AG04450 (cell line): ENCODE data around the gene TENT5C. TPM values are rescaled to one million over a fixed set of nuclear protein-coding genes. Genes with fewer than 3 reads are reported as not detected.

ENCODE experiments used
- CTCF ChIA-PET: fragments of 300-600, 350-600 bp; formaldehyde crosslinking; extraction: SDS; loops from one replicate; lab custom pipeline; 2022; ENCODE audit warnings: antibody characterized with exemption, inconsistent platforms; lab: Charles Lee
- POLR2A ChIA-PET: fragments of 350-600 bp; formaldehyde crosslinking; extraction: SDS; loops from one replicate; lab custom pipeline; 2021; ENCODE audit warnings: antibody characterized with exemption, inconsistent platforms; lab: Yijun Ruan, JAX
- DNase-seq: peaks from one replicate; pipeline ENCODE4 v3.0.0-alpha.2; 2011; ENCODE audit warnings: low read depth, low spot score
- H3K27ac ChIP-seq: one replicate; pipeline ENCODE4 v1.5.1; 2012; ENCODE audit warnings: low read depth, low read length, control low read depth
- H3K27me3 ChIP-seq: one replicate; pipeline ENCODE4 v1.6.0; 2012; ENCODE audit warnings: low read length; ENCODE audit not compliant: control insufficient read depth, insufficient read depth
- H3K4me3 ChIP-seq: 2 replicates; pipeline ENCODE4 v1.5.1; 2011; ENCODE audit warnings: mild to moderate bottlenecking, low read depth, low read length, control low read depth
- H3K9me3 ChIP-seq: 2 replicates; pipeline ENCODE4 v1.5.1; 2012; ENCODE audit warnings: low read length; ENCODE audit not compliant: control insufficient read depth, insufficient read depth
- polyA plus RNA-seq: library from polyadenylated mRNA; depleted of rRNA; stranded (reverse); fragments of >200 nt; gene quantifications from 2 replicates; pipeline ENCODE4 v1.2.3, GENCODE V29; 2011
- TF ChIP-seq, protein P1 (sequence below): IDR thresholded peaks from 2 replicates; pipeline ENCODE4 v1.5.1; 2011; ENCODE audit warnings: low read depth, low read length, control low read depth, inconsistent platforms

Gene TENT5C
- polyA plus RNA-seq, 1 experiment: 29.2 TPM

DNA sequence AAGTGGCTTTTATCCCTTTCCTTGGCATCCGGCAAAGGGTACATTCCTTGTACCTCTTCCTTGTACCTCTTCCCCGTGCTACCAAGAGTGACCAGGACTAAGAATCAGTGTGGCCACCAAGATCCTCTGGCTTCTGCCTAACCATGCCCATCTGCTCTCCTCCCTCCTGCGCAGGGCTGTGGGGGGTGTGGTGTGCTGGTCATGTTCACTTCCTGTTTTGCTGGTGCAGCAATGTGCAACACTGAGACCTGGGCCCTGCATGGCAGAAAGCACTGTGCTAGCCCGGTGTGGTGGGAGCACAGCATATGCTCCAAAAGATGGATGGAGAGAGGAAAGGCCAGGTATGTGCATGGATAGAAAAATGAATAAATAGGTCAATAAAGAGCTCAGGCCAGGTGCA, 33.3 kb upstream of the TENT5C start:
- ChIA-PET CTCF (no interaction called here), POLR2A (no interaction called here)
- DNase-seq: no peak

DNA sequence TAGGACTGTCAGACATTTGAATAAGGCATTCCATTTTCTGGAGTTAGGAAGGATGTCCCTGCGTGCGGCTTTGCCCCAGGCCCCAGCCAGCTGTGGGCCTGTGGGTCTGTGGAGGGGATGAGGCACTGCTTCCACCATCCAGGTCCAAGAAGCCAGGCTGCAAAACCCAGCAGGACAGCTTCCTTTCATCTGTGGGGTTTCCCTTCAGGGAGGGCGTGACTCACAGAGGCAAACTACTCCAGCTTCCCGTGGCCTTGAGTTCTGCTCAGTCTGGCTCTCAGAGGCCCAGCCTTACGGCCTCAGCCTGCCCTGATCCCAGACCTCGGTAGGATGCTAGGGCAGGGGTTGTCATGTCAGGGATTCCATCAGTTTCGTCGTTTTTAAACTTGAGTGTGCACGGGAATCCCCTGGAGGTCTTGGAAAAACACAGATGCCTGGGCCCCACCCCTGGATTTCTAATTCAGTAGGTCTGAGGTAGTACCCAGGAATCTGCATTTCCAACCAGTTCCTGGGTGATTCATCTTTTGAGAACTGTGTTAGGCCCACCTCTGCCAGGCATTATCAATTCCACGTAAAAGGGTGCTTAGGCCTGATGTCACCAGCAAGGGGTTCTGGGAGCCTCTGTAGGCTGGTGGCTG, 32.3 kb upstream of the TENT5C start:
- H3K4me3 ChIP-seq: no peak overlapping the region
- no peak for DNase-seq
- TF ChIP-seq, protein P1, sequence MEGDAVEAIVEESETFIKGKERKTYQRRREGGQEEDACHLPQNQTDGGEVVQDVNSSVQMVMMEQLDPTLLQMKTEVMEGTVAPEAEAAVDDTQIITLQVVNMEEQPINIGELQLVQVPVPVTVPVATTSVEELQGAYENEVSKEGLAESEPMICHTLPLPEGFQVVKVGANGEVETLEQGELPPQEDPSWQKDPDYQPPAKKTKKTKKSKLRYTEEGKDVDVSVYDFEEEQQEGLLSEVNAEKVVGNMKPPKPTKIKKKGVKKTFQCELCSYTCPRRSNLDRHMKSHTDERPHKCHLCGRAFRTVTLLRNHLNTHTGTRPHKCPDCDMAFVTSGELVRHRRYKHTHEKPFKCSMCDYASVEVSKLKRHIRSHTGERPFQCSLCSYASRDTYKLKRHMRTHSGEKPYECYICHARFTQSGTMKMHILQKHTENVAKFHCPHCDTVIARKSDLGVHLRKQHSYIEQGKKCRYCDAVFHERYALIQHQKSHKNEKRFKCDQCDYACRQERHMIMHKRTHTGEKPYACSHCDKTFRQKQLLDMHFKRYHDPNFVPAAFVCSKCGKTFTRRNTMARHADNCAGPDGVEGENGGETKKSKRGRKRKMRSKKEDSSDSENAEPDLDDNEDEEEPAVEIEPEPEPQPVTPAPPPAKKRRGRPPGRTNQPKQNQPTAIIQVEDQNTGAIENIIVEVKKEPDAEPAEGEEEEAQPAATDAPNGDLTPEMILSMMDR: no peak
- H3K27me3 ChIP-seq: peaks cover 6% of the 10 kb centered on the region
- ChIA-PET POLR2A (no interaction called here), CTCF (no interaction called here)
- no peak overlapping the region for H3K27ac ChIP-seq
- H3K9me3 ChIP-seq: no peaks in the 10 kb centered on the region; the same call in 1 of the 2 replicates

More for the DNA sequence above, 33.3 kb upstream of the TENT5C start:
- Histone ChIP-seq H3K27ac (no peak overlapping the region), H3K27me3 (peaks cover 6% of the 10 kb centered on the region), H3K4me3 (no peak overlapping the region), H3K9me3 (no peaks in the 10 kb centered on the region)
- TF ChIP-seq, protein P1: no peak

DNA sequence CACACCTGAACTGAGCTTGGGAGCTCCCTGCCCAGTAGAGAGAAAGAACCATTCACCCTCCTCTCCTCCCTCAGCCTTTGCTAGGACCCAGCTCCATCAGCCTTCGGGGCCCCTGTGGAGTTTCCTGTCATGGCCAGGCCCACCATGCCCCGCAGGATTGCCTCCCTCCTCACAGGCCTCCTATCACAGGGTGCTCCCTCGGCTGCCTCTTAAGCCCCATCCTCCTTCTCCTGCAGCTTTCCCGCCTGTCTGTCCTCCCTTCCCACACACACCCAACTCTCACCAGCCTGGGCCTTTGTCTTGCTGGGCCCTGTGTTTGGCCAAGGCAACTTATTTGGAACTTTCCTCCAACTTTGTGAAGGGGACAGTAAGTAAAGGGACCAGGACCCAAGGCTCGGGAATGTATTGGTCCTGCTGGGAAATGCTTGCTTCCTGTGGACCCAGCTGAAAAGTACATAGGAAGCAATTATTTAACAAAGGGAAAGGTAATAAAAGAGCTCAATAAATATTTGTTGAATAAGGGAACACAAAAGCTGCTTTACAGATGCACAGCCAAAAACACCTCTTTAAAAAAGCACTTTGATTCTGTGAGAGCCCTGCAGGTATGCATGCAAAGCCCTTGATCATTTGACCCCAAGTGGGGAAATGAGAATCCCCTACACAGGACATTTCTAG, 31.6 kb upstream of the TENT5C start:
- POLR2A ChIA-PET: no interaction called here
- CTCF ChIA-PET: interaction anchor here (2.3 kb wide), 1 partner anchor 39 kb away, joined by 14 read pairs; no protein-coding TSS in a partner anchor
- no peaks in the 10 kb centered on the region; the same call in 1 of the 2 replicates for H3K9me3 ChIP-seq
- H3K27me3 ChIP-seq: peaks cover 6% of the 10 kb centered on the region
- H3K27ac ChIP-seq: no peak overlapping the region
- no peak overlapping the region for H3K4me3 ChIP-seq
- TF ChIP-seq, protein P1: no peak
- DNase-seq: no peak

DNA sequence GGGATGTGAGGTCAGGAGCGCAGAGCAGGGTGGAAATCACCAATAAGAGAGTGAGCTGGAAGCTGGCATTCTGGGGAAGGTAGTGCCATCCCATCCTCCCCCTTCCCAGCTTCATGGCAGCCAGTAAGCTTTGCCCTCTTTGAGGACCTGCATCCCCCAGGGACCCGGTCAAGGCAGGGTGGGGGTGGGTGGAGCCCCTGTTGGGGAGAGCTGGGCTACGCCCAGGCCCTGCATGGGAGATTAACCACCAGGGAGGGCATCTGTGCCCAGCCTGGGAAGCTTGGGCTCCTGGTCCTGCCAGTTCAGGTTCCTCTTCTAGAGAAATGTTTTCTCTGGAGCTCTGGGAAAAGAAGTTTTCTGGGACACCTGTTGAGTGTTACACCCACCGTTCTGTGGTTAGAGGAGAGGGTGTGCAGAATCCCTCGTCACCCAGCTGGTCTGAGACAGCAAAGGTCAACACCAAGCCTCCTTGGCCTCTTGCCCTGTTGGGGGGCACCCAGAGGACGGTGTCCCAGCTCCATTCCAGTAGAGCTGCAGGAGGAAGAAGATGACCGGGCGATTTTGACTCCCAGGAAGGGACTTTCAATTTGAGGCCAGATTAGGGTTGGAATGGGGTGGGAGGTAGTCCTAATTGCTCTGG, 30.1 kb upstream of the TENT5C start:
- DNase-seq: no peak
- Histone ChIP-seq H3K4me3 (no peak overlapping the region), H3K9me3 (no peaks in the 10 kb centered on the region; the same call in 1 of the 2 replicates), H3K27ac (no peak overlapping the region), H3K27me3 (peaks cover 6% of the 10 kb centered on the region)
- POLR2A ChIA-PET: no interaction called here
- TF ChIP-seq, protein P1: no peak
- CTCF ChIA-PET: interaction anchor here (2.3 kb wide), 1 partner anchor 41 kb away, joined by 14 read pairs; no protein-coding TSS in a partner anchor
